Neural cell (in vitro differentiated cells): ENCODE data around the gene RAB11FIP2.

Source experiments
- EP300 ChIP-seq: fragments of 450-650 bp; conservative IDR thresholded peaks from 2 replicates; pipeline ENCODE4 v1.6.1; 2014; ENCODE audit warnings: antibody characterized with exemption, mild to moderate bottlenecking, moderate library complexity; ENCODE audit not compliant: poor library complexity, severe bottlenecking
- POLR2AphosphoS5 ChIP-seq: IDR thresholded peaks from 2 replicates; pipeline ENCODE4 v1.6.1; 2012
- RAD21 ChIP-seq: fragments of 450-650 bp; conservative IDR thresholded peaks from 2 replicates; pipeline ENCODE4 v1.6.1; 2014; ENCODE audit warnings: antibody characterized with exemption, mild to moderate bottlenecking, moderate library complexity
- SMC3 ChIP-seq: fragments of 450-650 bp; conservative IDR thresholded peaks from 2 replicates; pipeline ENCODE4 v1.6.1; 2014; ENCODE audit warnings: antibody characterized with exemption, mild to moderate bottlenecking, moderate library complexity; ENCODE audit not compliant: poor library complexity
- TF ChIP-seq, protein P1 (sequence below): fragments of 450-650 bp; IDR thresholded peaks from 2 replicates; pipeline ENCODE4 v1.5.1; 2014; ENCODE audit warnings: antibody characterized with exemption, mild to moderate bottlenecking, moderate library complexity; ENCODE audit not compliant: poor library complexity, severe bottlenecking

DNA sequence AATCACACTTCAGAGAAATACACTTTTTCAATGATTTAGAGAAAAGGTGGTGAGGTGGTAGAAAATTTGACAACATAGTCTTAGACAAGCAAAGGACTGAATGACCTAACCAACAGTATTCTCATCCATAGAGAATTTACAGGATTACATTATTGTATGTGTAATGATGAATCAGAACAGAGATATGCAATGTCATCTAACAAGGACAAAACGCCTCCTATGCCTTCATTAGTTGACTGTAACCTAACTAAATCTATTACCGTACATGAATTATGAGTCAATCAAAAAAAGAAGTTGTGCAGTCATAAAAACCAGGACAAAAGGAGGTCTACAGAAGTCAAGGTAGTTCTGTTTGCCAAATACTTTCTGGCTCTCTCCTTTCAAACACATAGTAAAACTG lies 66.5 kb downstream of the RAB11FIP2 start:
- TF ChIP-seq SMC3 (no peak), POLR2AphosphoS5 (no peak), RAD21 (no peak), EP300 (no peak)
- TF ChIP-seq, protein P1, sequence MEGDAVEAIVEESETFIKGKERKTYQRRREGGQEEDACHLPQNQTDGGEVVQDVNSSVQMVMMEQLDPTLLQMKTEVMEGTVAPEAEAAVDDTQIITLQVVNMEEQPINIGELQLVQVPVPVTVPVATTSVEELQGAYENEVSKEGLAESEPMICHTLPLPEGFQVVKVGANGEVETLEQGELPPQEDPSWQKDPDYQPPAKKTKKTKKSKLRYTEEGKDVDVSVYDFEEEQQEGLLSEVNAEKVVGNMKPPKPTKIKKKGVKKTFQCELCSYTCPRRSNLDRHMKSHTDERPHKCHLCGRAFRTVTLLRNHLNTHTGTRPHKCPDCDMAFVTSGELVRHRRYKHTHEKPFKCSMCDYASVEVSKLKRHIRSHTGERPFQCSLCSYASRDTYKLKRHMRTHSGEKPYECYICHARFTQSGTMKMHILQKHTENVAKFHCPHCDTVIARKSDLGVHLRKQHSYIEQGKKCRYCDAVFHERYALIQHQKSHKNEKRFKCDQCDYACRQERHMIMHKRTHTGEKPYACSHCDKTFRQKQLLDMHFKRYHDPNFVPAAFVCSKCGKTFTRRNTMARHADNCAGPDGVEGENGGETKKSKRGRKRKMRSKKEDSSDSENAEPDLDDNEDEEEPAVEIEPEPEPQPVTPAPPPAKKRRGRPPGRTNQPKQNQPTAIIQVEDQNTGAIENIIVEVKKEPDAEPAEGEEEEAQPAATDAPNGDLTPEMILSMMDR: no peak
